Measurements from ENCODE around the gene KATNA1.

The KATNA1 gene

GRCh38 chr6:149648148-149649145 lies at the start of gene KATNA1:
Gene KATNA1, minus strand, starts transcription at chr6:149648714. Its CDS starts 10,167 bp downstream, at chr6:149638547.
- H3K4me3 ChIP-seq (replicated peaks; ENCODE audit: low read depth, low read length), result peak within 1 kb of the TSS; percentile 68
- H3K27me3 ChIP-seq (replicated peaks; ENCODE audit: control insufficient read depth, insufficient read depth, low read length), result no peaks in the 10 kb centered on the region
- H3K36me3 ChIP-seq (ENCODE audit: control insufficient read depth, insufficient read depth, low read length), result no peaks in the 10 kb centered on the region
- no peak for TF ChIP-seq CTCF (IDR thresholded peaks at IDR 0.05; ENCODE audit: insufficient read depth, low read length, poor library complexity, severe bottlenecking)
- DNase-seq (ENCODE audit: extremely low read depth, insufficient read length), result peak; percentile 95

GRCh38 chr6:149698175-149698574 lies 49.7 kb upstream of the KATNA1 start:
- H3K27me3 ChIP-seq (replicated peaks; ENCODE audit: control insufficient read depth, insufficient read depth, low read length), result no peaks in the 10 kb centered on the region
- H3K4me3 ChIP-seq (replicated peaks; ENCODE audit: low read depth, low read length), result no peak overlapping the region
- H3K36me3 ChIP-seq (ENCODE audit: control insufficient read depth, insufficient read depth, low read length), result peaks cover 3% of the 10 kb centered on the region
- DNase-seq (ENCODE audit: extremely low read depth, insufficient read length), result no peak
- no peak for TF ChIP-seq CTCF (IDR thresholded peaks at IDR 0.05; ENCODE audit: insufficient read depth, low read length, poor library complexity, severe bottlenecking)

- Histone ChIP-seq H3K4me3 (replicated peaks; ENCODE audit: low read depth, low read length) (no peak overlapping the region), H3K36me3 (ENCODE audit: control insufficient read depth, insufficient read depth, low read length) (peaks cover 3% of the 10 kb centered on the region), H3K27me3 (replicated peaks; ENCODE audit: control insufficient read depth, insufficient read depth, low read length) (no peaks in the 10 kb centered on the region)
- DNase-seq (ENCODE audit: extremely low read depth, insufficient read length), result no peak
- no peak for TF ChIP-seq CTCF (IDR thresholded peaks at IDR 0.05; ENCODE audit: insufficient read depth, low read length, poor library complexity, severe bottlenecking)
Measured at GRCh38 chr6:149696901-149697300, 48.4 kb upstream of the KATNA1 start.

GRCh38 chr6:149694921-149695320 lies 46.4 kb upstream of the KATNA1 start:
- peaks cover 5% of the 10 kb centered on the region for H3K36me3 ChIP-seq (ENCODE audit: control insufficient read depth, insufficient read depth, low read length)
- no peak for TF ChIP-seq CTCF (IDR thresholded peaks at IDR 0.05; ENCODE audit: insufficient read depth, low read length, poor library complexity, severe bottlenecking)
- no peaks in the 10 kb centered on the region for H3K27me3 ChIP-seq (replicated peaks; ENCODE audit: control insufficient read depth, insufficient read depth, low read length)
- no peak for DNase-seq (ENCODE audit: extremely low read depth, insufficient read length)
- H3K4me3 ChIP-seq (replicated peaks; ENCODE audit: low read depth, low read length), result no peak overlapping the region

- no peaks in the 10 kb centered on the region for H3K27me3 ChIP-seq (replicated peaks; ENCODE audit: control insufficient read depth, insufficient read depth, low read length)
- no peak for TF ChIP-seq CTCF (IDR thresholded peaks at IDR 0.05; ENCODE audit: insufficient read depth, low read length, poor library complexity, severe bottlenecking)
- no peak for DNase-seq (ENCODE audit: extremely low read depth, insufficient read length)
- H3K4me3 ChIP-seq (replicated peaks; ENCODE audit: low read depth, low read length), result no peak overlapping the region
- H3K36me3 ChIP-seq (ENCODE audit: control insufficient read depth, insufficient read depth, low read length), result peaks cover 6% of the 10 kb centered on the region
Measured at GRCh38 chr6:149691201-149691600, 42.7 kb upstream of the KATNA1 start.
